Activated naive CD4-positive, alpha-beta T cell treated with anti-CD3 and anti-CD28 coated beads, Interleukin-2, amount 10 ng/mL, durations not matched to agents 7 days and 5 days (primary cell): Measurements from ENCODE around the gene GTF2A2.
"Not testable (repeated sequence)": the region's sequence is repeated elsewhere in the genome, so short reads cannot be mapped to it uniquely, and the experiment has no call there.

Experiments used
- CTCF ChIA-PET: fragments of 350-600 bp; sonication (Branson Sonifier 250); formaldehyde crosslinking; loops from one replicate; lab custom pipeline; 2021; ENCODE audit warnings: antibody characterized with exemption; lab: Charles Lee
- DNase-seq: peaks from one replicate; pipeline ENCODE4 v3.0.0-alpha.2; 2020
- H3K27ac Mint-ChIP-seq: one replicate; pipeline ENCODE4 v1.8.0; 2021; ENCODE audit warnings: mild to moderate bottlenecking, moderate library complexity, mixed read lengths
- H3K27me3 Mint-ChIP-seq: one replicate; pipeline ENCODE4 v1.8.0; 2021; ENCODE audit warnings: mild to moderate bottlenecking, mixed read lengths
- H3K36me3 Mint-ChIP-seq: one replicate; pipeline ENCODE4 v1.8.0; 2021; ENCODE audit warnings: mixed read lengths
- H3K4me1 Mint-ChIP-seq: one replicate; pipeline ENCODE4 v1.8.0; 2021; ENCODE audit warnings: mixed read lengths
- H3K4me3 Mint-ChIP-seq: one replicate; pipeline ENCODE4 v1.8.0; 2021; ENCODE audit warnings: mild to moderate bottlenecking, moderate library complexity, mixed read lengths
- H3K9me3 Mint-ChIP-seq: one replicate; pipeline ENCODE4 v1.8.0; 2021; ENCODE audit warnings: mixed read lengths

Gene GTF2A2, protein sequence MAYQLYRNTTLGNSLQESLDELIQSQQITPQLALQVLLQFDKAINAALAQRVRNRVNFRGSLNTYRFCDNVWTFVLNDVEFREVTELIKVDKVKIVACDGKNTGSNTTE

GRCh38 chr15:59656897-59657634, at the start of gene GTF2A2:
GTF2A2 (minus strand) TSS chr15:59657515; CDS start chr15:59652277, 5,238 bp downstream.
- H3K4me1 Mint-ChIP-seq = peaks cover 15% of the 10 kb centered on the region

DNA sequence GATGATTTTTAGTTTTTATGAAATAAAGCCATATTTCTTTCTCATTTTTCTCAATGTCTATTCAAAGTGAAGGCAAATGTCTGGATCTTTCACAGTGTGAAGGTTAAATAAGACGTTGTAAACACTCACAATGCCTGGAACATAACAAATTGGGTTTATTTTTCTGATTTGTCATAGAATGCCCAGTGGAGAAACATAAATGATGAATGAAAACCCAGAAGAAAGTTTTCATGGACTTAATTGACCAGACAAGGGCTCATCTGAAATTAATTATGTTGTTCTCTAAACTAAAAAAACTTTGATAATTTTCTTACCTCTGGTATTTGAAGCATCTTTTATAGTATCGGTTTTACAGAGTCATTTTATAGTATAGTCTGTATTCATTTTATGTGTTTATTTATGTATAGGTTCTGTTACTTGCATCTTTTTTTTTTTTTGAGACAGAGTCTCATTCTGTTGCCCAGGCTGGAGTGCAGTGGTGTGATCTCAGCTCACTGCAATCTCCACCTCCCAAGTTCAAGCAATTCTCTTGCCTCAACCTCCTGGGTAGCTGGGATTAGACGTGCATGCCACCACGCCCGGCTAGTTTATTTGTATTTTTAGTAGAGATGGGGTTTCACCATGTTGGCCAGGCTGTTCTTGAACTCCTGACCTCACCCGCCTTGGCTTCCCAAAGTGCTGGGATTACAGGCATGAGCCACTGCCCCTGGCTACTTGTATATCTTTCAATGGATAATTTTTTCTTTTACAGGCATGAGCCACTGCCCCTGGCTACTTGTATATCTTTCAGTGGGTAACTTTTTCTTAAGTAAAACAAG, 46.9 kb upstream of the GTF2A2 start:
- no peaks in the 10 kb centered on the region for H3K4me1 Mint-ChIP-seq
- no peaks in the 10 kb centered on the region for H3K36me3 Mint-ChIP-seq
- DNase-seq = no peak
- peaks cover 19% of the 10 kb centered on the region for H3K27me3 Mint-ChIP-seq
- CTCF ChIA-PET = no interaction called here
- H3K9me3 Mint-ChIP-seq = no peaks in the 10 kb centered on the region
- no peak overlapping the region for H3K4me3 Mint-ChIP-seq
- H3K27ac Mint-ChIP-seq = no peak overlapping the region

More at GRCh38 chr15:59656897-59657634, at the start of gene GTF2A2:
- no peaks in the 10 kb centered on the region for H3K27me3 Mint-ChIP-seq
- CTCF ChIA-PET = interaction anchor here (0.9 kb wide), 1 partner anchor 13 kb away, joined by 3 read pairs; no protein-coding TSS in a partner anchor
- peak; percentile 98 for DNase-seq
- H3K4me3 Mint-ChIP-seq = peak within 1 kb of the TSS; percentile 40
- H3K27ac Mint-ChIP-seq = peak within 1 kb of the TSS; percentile 89
- H3K9me3 Mint-ChIP-seq = peaks cover 3% of the 10 kb centered on the region
- H3K36me3 Mint-ChIP-seq = peaks cover 32% of the 10 kb centered on the region

- no peaks in the 10 kb centered on the region for H3K9me3 Mint-ChIP-seq
- H3K36me3 Mint-ChIP-seq = no peaks in the 10 kb centered on the region
- no peaks in the 10 kb centered on the region for H3K4me1 Mint-ChIP-seq
- no peak overlapping the region for H3K4me3 Mint-ChIP-seq
- no peak overlapping the region for H3K27ac Mint-ChIP-seq
- DNase-seq = no peak
- H3K27me3 Mint-ChIP-seq = peaks cover 19% of the 10 kb centered on the region
- CTCF ChIA-PET = no interaction called here
These were observed 45.0 kb upstream of the GTF2A2 start for GRCh38 chr15:59702351-59702750.

GRCh38 chr15:59701880-59702279, 44.6 kb upstream of the GTF2A2 start:
- Mint-ChIP-seq H3K27me3 (peaks cover 19% of the 10 kb centered on the region), H3K36me3 (no peaks in the 10 kb centered on the region), H3K4me3 (no peak overlapping the region), H3K27ac (no peak overlapping the region), H3K4me1 (no peaks in the 10 kb centered on the region), H3K9me3 (no peaks in the 10 kb centered on the region)
- no peak for DNase-seq
- CTCF ChIA-PET = no interaction called here

DNA sequence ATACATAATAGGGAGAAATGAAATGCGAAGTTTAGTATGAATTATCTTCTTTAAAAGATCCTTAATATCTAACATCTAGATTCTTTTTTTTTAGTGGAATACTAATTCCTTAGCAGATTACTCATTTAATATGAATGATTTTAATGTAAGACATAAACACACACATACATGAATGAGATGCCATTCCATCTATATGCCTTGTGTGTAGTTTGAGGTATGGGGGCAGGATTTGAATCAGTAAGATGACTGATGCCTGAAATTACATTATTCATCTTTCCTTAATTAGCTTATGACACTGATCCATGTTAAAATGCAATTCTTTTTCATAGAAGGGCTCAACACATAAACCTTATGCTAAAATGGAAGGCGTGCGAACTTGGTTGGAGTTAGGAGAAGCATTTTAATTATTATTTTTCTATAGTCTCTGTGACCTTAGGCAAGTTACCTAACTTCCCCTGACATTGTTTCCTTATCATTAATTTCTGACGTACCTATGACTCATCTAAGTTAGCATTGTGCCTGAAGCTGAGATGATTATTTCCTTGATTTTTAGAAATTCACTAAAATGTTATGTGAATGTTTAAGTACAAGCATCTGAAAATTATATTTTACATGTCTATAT, 42.6 kb upstream of the GTF2A2 start:
- Mint-ChIP-seq H3K27ac (no peak overlapping the region), H3K9me3 (no peaks in the 10 kb centered on the region), H3K4me3 (no peak overlapping the region), H3K4me1 (no peaks in the 10 kb centered on the region), H3K27me3 (peaks cover 10% of the 10 kb centered on the region), H3K36me3 (no peaks in the 10 kb centered on the region)
- CTCF ChIA-PET = interaction anchor here (0.8 kb wide), 1 partner anchor 8 kb away, joined by 3 read pairs; no protein-coding TSS in a partner anchor
- no peak for DNase-seq

GRCh38 chr15:59698065-59698464, 40.8 kb upstream of the GTF2A2 start:
- not testable (repeated sequence) for DNase-seq, H3K4me1 Mint-ChIP-seq, H3K27ac Mint-ChIP-seq, H3K4me3 Mint-ChIP-seq, H3K27me3 Mint-ChIP-seq, H3K36me3 Mint-ChIP-seq, H3K9me3 Mint-ChIP-seq
- CTCF ChIA-PET = interaction anchor here (0.7 kb wide), 1 partner anchor 483 kb away, joined by 3 read pairs; no protein-coding TSS in a partner anchor

DNA sequence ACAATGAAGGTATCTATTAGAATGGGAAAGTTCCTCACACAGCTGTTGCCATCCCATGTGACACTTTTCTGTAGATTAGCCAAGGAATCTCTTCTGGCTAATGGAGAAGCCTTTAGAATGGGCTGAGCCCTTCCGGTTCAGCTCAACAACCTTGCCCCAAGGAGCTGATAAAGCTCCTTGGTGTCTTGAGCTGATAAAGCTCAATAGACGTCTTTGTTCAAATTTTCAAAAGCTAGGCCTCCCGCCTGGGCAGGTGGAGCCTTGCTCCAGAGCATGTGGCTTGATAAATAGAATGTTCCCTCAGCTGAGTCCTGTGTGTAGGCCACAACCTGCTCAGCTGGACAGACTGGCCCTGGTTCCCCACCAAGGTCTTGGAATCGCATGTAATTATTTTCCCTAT, 39.0 kb upstream of the GTF2A2 start:
- CTCF ChIA-PET = interaction anchor here (0.8 kb wide), 1 partner anchor 384 kb away, joined by 3 read pairs; no protein-coding TSS in a partner anchor
- Mint-ChIP-seq H3K9me3 (no peaks in the 10 kb centered on the region), H3K27ac (no peak overlapping the region), H3K4me1 (no peaks in the 10 kb centered on the region), H3K36me3 (no peaks in the 10 kb centered on the region), H3K27me3 (peaks cover 6% of the 10 kb centered on the region), H3K4me3 (no peak overlapping the region)
- no peak for DNase-seq

GRCh38 chr15:59694779-59695178, 37.5 kb upstream of the GTF2A2 start:
- no peak overlapping the region for H3K4me3 Mint-ChIP-seq
- H3K36me3 Mint-ChIP-seq = no peaks in the 10 kb centered on the region
- H3K9me3 Mint-ChIP-seq = no peaks in the 10 kb centered on the region
- CTCF ChIA-PET = interaction anchor here (0.7 kb wide), 2 partner anchors 30 to 1502 kb away, joined by 3 to 4 read pairs; no protein-coding TSS in a partner anchor
- H3K27me3 Mint-ChIP-seq = no peaks in the 10 kb centered on the region
- peaks cover 12% of the 10 kb centered on the region for H3K4me1 Mint-ChIP-seq
- DNase-seq = no peak
- no peak overlapping the region for H3K27ac Mint-ChIP-seq

GRCh38 chr15:59691194-59691805, 34.0 kb upstream of the GTF2A2 start:
- H3K4me1 Mint-ChIP-seq = peaks cover 29% of the 10 kb centered on the region

GRCh38 chr15:59689626-59690236, 32.4 kb upstream of the GTF2A2 start:
- Mint-ChIP-seq H3K27ac (peak overlapping the region; percentile 99), H3K27me3 (no peaks in the 10 kb centered on the region), H3K9me3 (no peaks in the 10 kb centered on the region), H3K4me3 (peak overlapping the region; percentile 85), H3K36me3 (peaks cover 22% of the 10 kb centered on the region), H3K4me1 (peaks cover 45% of the 10 kb centered on the region)
- DNase-seq = peak; percentile 86
- CTCF ChIA-PET = interaction anchor here (1.4 to 3.1 kb wide), 2 partner anchors 35 to 641 kb away, joined by 4 to 14 read pairs; no protein-coding TSS in a partner anchor

More at GRCh38 chr15:59691194-59691805, 34.0 kb upstream of the GTF2A2 start:
- DNase-seq = peak; percentile 66
- Mint-ChIP-seq H3K9me3 (no peaks in the 10 kb centered on the region), H3K36me3 (peaks cover 12% of the 10 kb centered on the region), H3K27ac (peak overlapping the region; percentile 86), H3K27me3 (no peaks in the 10 kb centered on the region), H3K4me3 (peak overlapping the region; percentile 55)
- CTCF ChIA-PET = interaction anchor here (0.5 to 3.1 kb wide), 24 partner anchors 8 to 640 kb away, joined by 3 to 14 read pairs (median 3); no protein-coding TSS in a partner anchor

DNA sequence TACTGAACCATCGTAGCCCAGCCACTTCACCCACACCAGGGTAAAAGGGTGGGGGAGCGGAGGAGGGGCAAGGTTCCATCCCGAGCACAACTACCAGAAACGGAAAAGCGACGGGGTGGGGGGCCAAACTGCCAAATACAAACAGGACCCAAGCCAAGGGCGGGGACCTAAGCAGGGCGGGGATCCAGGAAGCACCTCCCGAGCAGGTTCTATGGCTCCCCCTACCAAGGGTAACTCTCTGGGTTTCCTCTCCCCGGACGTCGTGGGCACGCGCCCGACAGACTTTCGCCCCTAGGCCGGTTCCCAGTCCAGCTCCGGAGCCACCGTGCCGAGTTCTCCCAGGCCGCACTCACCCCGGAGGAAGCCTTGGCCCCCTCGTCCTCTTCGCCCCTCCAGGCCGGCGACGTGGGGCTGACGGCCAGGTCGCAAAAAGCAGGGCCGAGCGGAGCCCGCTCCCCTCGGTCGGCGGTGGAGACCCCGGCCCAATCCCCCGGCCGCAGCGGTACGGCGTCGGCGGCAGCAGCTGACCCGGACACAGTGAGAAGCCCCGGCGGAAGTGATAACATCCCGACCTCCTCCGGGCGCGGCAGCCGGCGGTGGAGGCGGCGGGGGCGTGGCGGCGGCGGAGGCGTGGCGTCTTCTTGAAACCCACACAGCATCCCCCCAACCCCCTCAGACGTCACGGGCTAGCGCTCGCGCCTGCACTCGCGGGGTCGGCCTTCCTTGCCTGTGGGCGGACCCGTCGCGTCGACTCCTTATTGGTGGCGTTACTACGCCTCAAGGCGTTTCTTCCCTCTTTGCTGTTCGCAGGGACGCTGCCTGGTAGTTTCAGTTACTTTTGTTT, 31.7 kb upstream of the GTF2A2 start, which contains the start of gene BNIP2:
TSS of gene BNIP2 (minus strand) at position 539 of the 844 bp plus-strand sequence. CDS start 6,863 bp downstream, outside the sequence.
- peaks cover 52% of the 10 kb centered on the region for H3K4me1 Mint-ChIP-seq
- peak; percentile 100 for DNase-seq
- no peaks in the 10 kb centered on the region for H3K27me3 Mint-ChIP-seq
- no peaks in the 10 kb centered on the region for H3K9me3 Mint-ChIP-seq
- peaks cover 23% of the 10 kb centered on the region for H3K36me3 Mint-ChIP-seq
- peak within 1 kb of the TSS; percentile 99 for H3K27ac Mint-ChIP-seq
- H3K4me3 Mint-ChIP-seq = peak within 1 kb of the TSS; percentile 85
- CTCF ChIA-PET = interaction anchor here (1.1 to 3.1 kb wide), 2 partner anchors 36 to 156 kb away, joined by 3 to 14 read pairs; no protein-coding TSS in a partner anchor

DNA sequence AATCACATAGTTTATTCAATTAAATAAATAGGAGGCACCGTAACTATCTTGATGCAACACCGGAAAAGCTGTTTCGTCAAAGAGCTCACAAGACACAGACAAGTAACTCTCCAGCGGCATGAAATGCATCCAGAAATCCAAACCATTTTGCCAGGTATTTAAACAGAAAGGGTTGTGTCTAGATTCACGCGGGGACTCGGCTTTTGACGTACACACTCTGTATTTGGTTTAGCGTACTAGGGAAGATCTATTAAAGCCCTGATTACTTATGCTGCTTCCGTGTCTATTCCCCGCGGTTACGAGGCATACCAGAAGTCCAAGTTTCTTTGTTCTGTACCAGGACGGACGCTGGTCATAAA, 31.1 kb upstream of the GTF2A2 start:
- no peak for DNase-seq
- H3K9me3 Mint-ChIP-seq = no peaks in the 10 kb centered on the region
- H3K27ac Mint-ChIP-seq = peak overlapping the region; percentile 99
- no peaks in the 10 kb centered on the region for H3K27me3 Mint-ChIP-seq
- H3K4me3 Mint-ChIP-seq = peak overlapping the region; percentile 85
- CTCF ChIA-PET = interaction anchor here (1.1 kb wide), 1 partner anchor 156 kb away, joined by 3 read pairs; no protein-coding TSS in a partner anchor
- peaks cover 55% of the 10 kb centered on the region for H3K4me1 Mint-ChIP-seq
- peaks cover 25% of the 10 kb centered on the region for H3K36me3 Mint-ChIP-seq
